Measurements from ENCODE around the gene ATP2B2.

The ATP2B2 gene

DNA sequence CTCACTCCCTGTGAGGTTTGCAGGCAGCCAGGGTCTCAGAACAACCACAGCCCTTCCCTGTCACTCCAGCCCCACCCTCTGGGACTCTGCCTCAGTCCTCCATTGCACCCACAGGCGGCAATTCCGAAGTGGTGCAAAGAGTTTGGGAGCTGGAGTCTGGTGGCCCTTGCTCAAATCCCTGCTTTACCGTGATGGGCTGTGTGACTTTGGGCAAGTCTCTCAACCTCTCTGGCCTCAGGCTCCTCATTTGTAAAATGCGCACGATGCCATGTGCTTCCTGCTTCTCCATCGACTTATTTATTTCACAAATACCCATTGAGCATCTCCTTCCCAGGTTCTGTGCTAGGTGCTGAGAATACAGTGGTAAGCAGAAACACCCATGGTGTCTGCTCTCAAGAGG, 7.3 kb upstream of the ATP2B2 start:
- no peak overlapping the region for H3K4me3 ChIP-seq (ENCODE audit: low read length in 2 of 2)
- DNase-seq (ENCODE audit: low spot score), result no peak
- H3K14ac ChIP-seq (ENCODE audit: low read length), result no peak overlapping the region
- no peak overlapping the region for H2BK5ac ChIP-seq (ENCODE audit: low read length)
- no peak overlapping the region for H3K27ac ChIP-seq (replicated peaks; ENCODE audit: low read length)
- no peak overlapping the region for H2BK12ac ChIP-seq (ENCODE audit: low read length)
- no peak overlapping the region for H4K8ac ChIP-seq (ENCODE audit: low read depth, low read length)
- no peak overlapping the region for H4K91ac ChIP-seq (ENCODE audit: low read depth, low read length, poor library complexity)
- H3K4ac ChIP-seq (ENCODE audit: low read length), result no peak overlapping the region
- no peak overlapping the region for H2AFZ ChIP-seq (ENCODE audit: low read length)
- H2BK15ac ChIP-seq (ENCODE audit: low read length), result no peak overlapping the region
- H3K18ac ChIP-seq (ENCODE audit: low read length), result no peak overlapping the region
- no peaks in the 10 kb centered on the region for H3K79me1 ChIP-seq (ENCODE audit: low read depth, low read length)
- peaks cover 0 to 18% (median 0%) of the 10 kb centered on the region in 3 experiments for H3K27me3 ChIP-seq (ENCODE audit: control insufficient read depth in 3 of 3, insufficient read depth in 3 of 3, low read depth in 1 of 3, low read length in 3 of 3)
- H2BK120ac ChIP-seq (ENCODE audit: low read depth, low read length), result no peak overlapping the region
- no peaks in the 10 kb centered on the region for H3K36me3 ChIP-seq (replicated peaks in 1 of 2; ENCODE audit: control insufficient read depth in 2 of 2, insufficient read depth in 2 of 2, low read length in 2 of 2)
- H3K4me2 ChIP-seq (ENCODE audit: insufficient read depth, low read length, poor library complexity, severe bottlenecking), result no peak overlapping the region
- no peak overlapping the region for H3K9ac ChIP-seq (ENCODE audit: low read depth, low read length, poor library complexity)
- H2AK5ac ChIP-seq (ENCODE audit: low read depth, low read length), result no peak overlapping the region
- H3K9me3 ChIP-seq (replicated peaks in 1 of 2; ENCODE audit: control insufficient read depth in 2 of 2, insufficient read depth in 1 of 2, low read depth in 1 of 2, low read length in 2 of 2), result no peaks in the 10 kb centered on the region
- H3K4me1 ChIP-seq (ENCODE audit: control insufficient read depth in 2 of 2, insufficient read depth in 1 of 2, low read depth in 1 of 2, low read length in 2 of 2), result peaks cover 0 to 2% of the 10 kb centered on the region in 2 donors
- WGBS, 2 donors (ENCODE audit: extremely low coverage in 2 of 2, insufficient read length in 2 of 2, insufficient replicate concordance in 1 of 2), result no CpG with 5 or more reads among the region's 6 CpGs
- no peak overlapping the region for H3K23ac ChIP-seq (ENCODE audit: low read depth, low read length, poor library complexity)

DNA sequence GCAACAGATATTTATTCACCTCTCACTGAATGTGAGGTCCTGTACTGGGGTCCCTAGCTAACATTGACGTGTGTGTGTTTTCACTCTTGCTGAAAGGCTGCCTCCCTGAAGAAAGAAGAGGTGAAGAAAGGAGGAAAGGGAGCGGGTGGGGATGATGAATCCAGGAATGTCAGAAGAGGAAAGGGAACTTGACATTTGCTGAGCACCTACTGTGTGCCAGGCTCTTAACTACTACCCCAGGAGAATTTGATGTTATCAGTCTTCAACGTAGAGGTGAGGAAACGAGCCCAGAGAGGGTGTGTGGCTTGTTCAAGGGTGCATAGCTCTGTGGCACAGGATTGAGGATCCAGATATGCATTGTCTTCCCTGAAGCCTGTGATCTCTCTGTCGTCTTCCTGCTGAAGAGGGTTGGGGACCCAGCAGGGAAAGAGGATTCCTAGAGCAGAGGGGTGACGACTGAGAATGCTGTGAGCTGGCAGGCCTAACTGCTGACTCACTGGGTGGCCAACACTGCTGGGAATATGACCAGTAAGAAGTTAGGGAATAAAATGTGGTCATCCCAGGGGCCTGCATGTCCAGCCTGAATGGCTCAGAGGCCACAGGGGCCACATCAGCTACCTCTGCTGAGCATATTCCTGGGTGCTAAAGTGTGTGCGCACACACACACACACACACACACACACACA, 6.6 kb upstream of the ATP2B2 start:
- H4K8ac ChIP-seq (ENCODE audit: low read depth, low read length), result no peak overlapping the region
- no peak overlapping the region for H2BK12ac ChIP-seq (ENCODE audit: low read length)
- H2AK5ac ChIP-seq (ENCODE audit: low read depth, low read length), result no peak overlapping the region
- no peak overlapping the region for H2BK120ac ChIP-seq (ENCODE audit: low read depth, low read length)
- no peak overlapping the region for H3K4me3 ChIP-seq (ENCODE audit: low read length in 2 of 2)
- peaks cover 0 to 2% of the 10 kb centered on the region in 2 donors for H3K4me1 ChIP-seq (ENCODE audit: control insufficient read depth in 2 of 2, insufficient read depth in 1 of 2, low read depth in 1 of 2, low read length in 2 of 2)
- H3K36me3 ChIP-seq (replicated peaks in 1 of 2; ENCODE audit: control insufficient read depth in 2 of 2, insufficient read depth in 2 of 2, low read length in 2 of 2), result no peaks in the 10 kb centered on the region
- H2AFZ ChIP-seq (ENCODE audit: low read length), result no peak overlapping the region
- WGBS, 2 donors (ENCODE audit: extremely low coverage in 2 of 2, insufficient read length in 2 of 2, insufficient replicate concordance in 1 of 2), result no CpG with 5 or more reads among the region's 7 CpGs
- no peak overlapping the region for H3K4me2 ChIP-seq (ENCODE audit: insufficient read depth, low read length, poor library complexity, severe bottlenecking)
- peaks cover 0 to 22% (median 0%) of the 10 kb centered on the region in 3 experiments for H3K27me3 ChIP-seq (ENCODE audit: control insufficient read depth in 3 of 3, insufficient read depth in 3 of 3, low read depth in 1 of 3, low read length in 3 of 3)
- no peak overlapping the region for H3K9ac ChIP-seq (ENCODE audit: low read depth, low read length, poor library complexity)
- no peaks in the 10 kb centered on the region for H3K79me1 ChIP-seq (ENCODE audit: low read depth, low read length)
- no peak overlapping the region for H3K27ac ChIP-seq (replicated peaks; ENCODE audit: low read length)
- no peak for DNase-seq (ENCODE audit: low spot score)
- no peak overlapping the region for H2BK5ac ChIP-seq (ENCODE audit: low read length)
- no peak overlapping the region for H3K23ac ChIP-seq (ENCODE audit: low read depth, low read length, poor library complexity)
- no peak overlapping the region for H3K18ac ChIP-seq (ENCODE audit: low read length)
- no peak overlapping the region for H3K14ac ChIP-seq (ENCODE audit: low read length)
- no peak overlapping the region for H4K91ac ChIP-seq (ENCODE audit: low read depth, low read length, poor library complexity)
- H2BK15ac ChIP-seq (ENCODE audit: low read length), result no peak overlapping the region
- no peak overlapping the region for H3K4ac ChIP-seq (ENCODE audit: low read length)
- H3K9me3 ChIP-seq (replicated peaks in 1 of 2; ENCODE audit: control insufficient read depth in 2 of 2, insufficient read depth in 1 of 2, low read depth in 1 of 2, low read length in 2 of 2), result no peaks in the 10 kb centered on the region

DNA sequence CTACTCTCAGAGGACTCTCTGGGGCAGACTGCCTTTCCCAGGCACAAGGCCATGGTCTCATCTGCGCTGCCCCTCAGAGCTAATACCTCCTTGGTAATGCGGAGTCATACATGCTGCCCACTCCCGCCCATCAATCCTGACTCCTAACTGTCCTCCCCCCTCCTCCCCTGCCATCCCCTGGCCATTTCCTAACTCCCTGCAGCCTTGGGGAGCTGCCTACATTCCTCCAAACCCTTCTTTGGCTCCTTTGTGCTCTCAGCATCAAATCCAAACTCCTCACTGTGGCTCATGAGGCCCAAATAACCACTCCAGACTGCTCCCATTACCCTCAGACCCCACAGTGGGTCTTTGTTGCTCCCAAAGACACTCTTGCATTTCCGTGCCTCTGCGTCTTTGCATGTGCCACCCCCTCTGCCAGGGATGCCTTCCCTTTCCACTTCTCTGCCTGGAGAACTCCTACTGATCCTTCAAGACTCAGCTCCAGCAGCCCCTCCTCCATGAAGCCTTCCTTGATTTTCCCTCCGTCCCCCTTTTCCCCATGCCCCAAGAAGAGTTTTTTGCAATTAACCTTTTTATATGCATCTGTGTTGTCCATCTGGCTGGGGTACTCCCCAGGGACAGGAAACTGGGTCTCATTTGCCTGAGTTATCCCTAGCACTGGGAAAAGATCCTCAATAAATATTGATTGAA, 5.5 kb upstream of the ATP2B2 start:
- Histone ChIP-seq H3K4me1 (ENCODE audit: control insufficient read depth in 2 of 2, insufficient read depth in 1 of 2, low read depth in 1 of 2, low read length in 2 of 2) (peaks cover 0 to 6% of the 10 kb centered on the region in 2 donors), H2BK120ac (ENCODE audit: low read depth, low read length) (no peak overlapping the region), H2BK5ac (ENCODE audit: low read length) (no peak overlapping the region), H2BK12ac (ENCODE audit: low read length) (no peak overlapping the region), H3K79me1 (ENCODE audit: low read depth, low read length) (no peaks in the 10 kb centered on the region), H2AK5ac (ENCODE audit: low read depth, low read length) (no peak overlapping the region), H3K27ac (replicated peaks; ENCODE audit: low read length) (no peak overlapping the region), H2AFZ (ENCODE audit: low read length) (no peak overlapping the region), H3K4me3 (ENCODE audit: low read length in 2 of 2) (no peak overlapping the region), H3K4me2 (ENCODE audit: insufficient read depth, low read length, poor library complexity, severe bottlenecking) (no peak overlapping the region), H3K23ac (ENCODE audit: low read depth, low read length, poor library complexity) (no peak overlapping the region), H4K91ac (ENCODE audit: low read depth, low read length, poor library complexity) (no peak overlapping the region), H3K9me3 (replicated peaks in 1 of 2; ENCODE audit: control insufficient read depth in 2 of 2, insufficient read depth in 1 of 2, low read depth in 1 of 2, low read length in 2 of 2) (no peaks in the 10 kb centered on the region), H3K4ac (ENCODE audit: low read length) (no peak overlapping the region), H3K36me3 (replicated peaks in 1 of 2; ENCODE audit: control insufficient read depth in 2 of 2, insufficient read depth in 2 of 2, low read length in 2 of 2) (no peaks in the 10 kb centered on the region), H2BK15ac (ENCODE audit: low read length) (no peak overlapping the region), H3K14ac (ENCODE audit: low read length) (no peak overlapping the region), H3K27me3 (ENCODE audit: control insufficient read depth in 3 of 3, insufficient read depth in 3 of 3, low read depth in 1 of 3, low read length in 3 of 3) (peaks cover 0 to 33% (median 3%) of the 10 kb centered on the region in 3 experiments), H3K18ac (ENCODE audit: low read length) (no peak overlapping the region), H4K8ac (ENCODE audit: low read depth, low read length) (no peak overlapping the region), H3K9ac (ENCODE audit: low read depth, low read length, poor library complexity) (no peak overlapping the region)
- no peak for DNase-seq (ENCODE audit: low spot score)
- WGBS, 2 donors (ENCODE audit: extremely low coverage in 2 of 2, insufficient read length in 2 of 2, insufficient replicate concordance in 1 of 2), result no CpG with 5 or more reads among the region's 6 CpGs

DNA sequence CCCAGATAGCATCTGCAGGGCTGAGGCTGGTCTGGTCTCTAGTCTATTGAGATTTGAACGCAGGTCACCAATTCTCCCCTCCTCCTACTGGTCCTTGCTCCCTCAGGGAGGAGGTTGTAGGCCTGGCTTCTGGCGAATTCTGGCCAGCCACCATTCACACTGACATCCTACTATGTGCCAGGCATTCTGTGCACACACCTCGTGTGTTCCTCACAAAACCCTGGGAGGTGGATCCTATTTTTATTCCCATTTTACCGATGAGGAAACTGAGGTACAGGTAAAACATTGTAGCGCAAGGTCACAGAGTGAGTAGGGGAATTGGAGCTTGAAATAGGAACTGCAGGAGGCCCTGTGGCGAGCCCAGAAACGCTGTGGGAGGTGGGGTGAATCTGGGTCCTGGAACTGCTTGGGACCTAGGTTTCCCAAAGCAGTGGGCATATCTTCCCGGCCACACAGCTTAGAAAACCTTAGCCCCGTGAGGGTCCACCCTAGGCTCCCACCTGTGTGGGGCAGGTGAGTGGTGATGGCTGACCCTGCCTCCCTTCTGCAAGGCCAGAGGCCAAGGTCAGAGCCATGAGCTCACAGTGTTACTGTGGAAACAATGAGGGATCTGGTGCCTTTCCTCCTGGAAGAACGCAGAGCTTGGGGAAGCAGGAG, 4.8 kb upstream of the ATP2B2 start:
- no peak overlapping the region for H2BK12ac ChIP-seq (ENCODE audit: low read length)
- no peak overlapping the region for H2AK5ac ChIP-seq (ENCODE audit: low read depth, low read length)
- H3K4me2 ChIP-seq (ENCODE audit: insufficient read depth, low read length, poor library complexity, severe bottlenecking), result no peak overlapping the region
- no peak overlapping the region for H2AFZ ChIP-seq (ENCODE audit: low read length)
- no peaks in the 10 kb centered on the region for H3K36me3 ChIP-seq (replicated peaks in 1 of 2; ENCODE audit: control insufficient read depth in 2 of 2, insufficient read depth in 2 of 2, low read length in 2 of 2)
- no peaks in the 10 kb centered on the region for H3K9me3 ChIP-seq (replicated peaks in 1 of 2; ENCODE audit: control insufficient read depth in 2 of 2, insufficient read depth in 1 of 2, low read depth in 1 of 2, low read length in 2 of 2)
- H4K8ac ChIP-seq (ENCODE audit: low read depth, low read length), result no peak overlapping the region
- H3K79me1 ChIP-seq (ENCODE audit: low read depth, low read length), result no peaks in the 10 kb centered on the region
- no peak overlapping the region for H2BK120ac ChIP-seq (ENCODE audit: low read depth, low read length)
- no peak overlapping the region for H3K4ac ChIP-seq (ENCODE audit: low read length)
- H3K4me3 ChIP-seq (ENCODE audit: low read length in 2 of 2), result no peak overlapping the region
- no peak overlapping the region for H2BK5ac ChIP-seq (ENCODE audit: low read length)
- H3K18ac ChIP-seq (ENCODE audit: low read length), result no peak overlapping the region
- no peak overlapping the region for H2BK15ac ChIP-seq (ENCODE audit: low read length)
- H3K23ac ChIP-seq (ENCODE audit: low read depth, low read length, poor library complexity), result no peak overlapping the region
- WGBS, 2 donors (ENCODE audit: extremely low coverage in 2 of 2, insufficient read length in 2 of 2, insufficient replicate concordance in 1 of 2), result no CpG with 5 or more reads among the region's 10 CpGs
- H3K4me1 ChIP-seq (ENCODE audit: control insufficient read depth in 2 of 2, insufficient read depth in 1 of 2, low read depth in 1 of 2, low read length in 2 of 2), result peaks cover 0 to 9% of the 10 kb centered on the region in 2 donors
- peaks cover 0 to 37% (median 6%) of the 10 kb centered on the region in 3 experiments for H3K27me3 ChIP-seq (ENCODE audit: control insufficient read depth in 3 of 3, insufficient read depth in 3 of 3, low read depth in 1 of 3, low read length in 3 of 3)
- H3K9ac ChIP-seq (ENCODE audit: low read depth, low read length, poor library complexity), result no peak overlapping the region
- DNase-seq (ENCODE audit: low spot score), result no peak
- H4K91ac ChIP-seq (ENCODE audit: low read depth, low read length, poor library complexity), result no peak overlapping the region
- H3K27ac ChIP-seq (replicated peaks; ENCODE audit: low read length), result no peak overlapping the region
- no peak overlapping the region for H3K14ac ChIP-seq (ENCODE audit: low read length)
